ENCODE measurements around the gene HEPACAM2.

- no peak for TF ChIP-seq SIN3A (IDR thresholded peaks at IDR 0.05; ENCODE audit: borderline replicate concordance, insufficient read depth, low read length)
- TF ChIP-seq REST (IDR thresholded peaks at IDR 0.05; ENCODE audit: insufficient read depth in 1 of 2, low read depth in 2 of 2, low read length in 2 of 2): no peak
Measured at GRCh38 chr7:93219868-93220267, 6.4 kb downstream of the HEPACAM2 start.

Data from PFSK-1 (cell line).